Middle frontal gyrus (tissue), 1 donor: ENCODE measurements around the gene PNMA8B.

Source experiments
- DNase-seq: peaks from one replicate; pipeline ENCODE4 v3.0.0-alpha.2; 2015; ENCODE audit warnings: low spot score; ENCODE audit errors: extremely low spot score

PNMA8B gene

DNA sequence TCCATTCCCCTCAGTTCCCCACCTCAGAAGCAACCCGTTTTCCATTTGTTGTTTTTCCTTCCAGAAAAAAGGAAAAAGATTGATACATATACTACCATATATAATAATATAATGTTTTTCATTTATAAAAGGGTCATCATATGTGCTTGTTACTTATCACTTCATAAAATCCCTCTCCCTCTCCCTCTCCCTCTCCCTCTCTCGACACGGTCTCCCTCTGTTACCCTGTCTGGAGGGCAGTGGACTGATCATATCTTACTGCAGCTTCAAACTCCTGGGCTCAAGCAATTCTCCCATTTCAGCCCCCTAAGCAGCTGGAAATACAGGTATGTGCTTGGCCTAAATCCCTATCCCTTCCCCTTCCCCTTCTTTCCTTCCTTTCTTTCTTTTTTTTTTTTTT, 41.4 kb downstream of the PNMA8B start:
- DNase-seq: no peak

DNA sequence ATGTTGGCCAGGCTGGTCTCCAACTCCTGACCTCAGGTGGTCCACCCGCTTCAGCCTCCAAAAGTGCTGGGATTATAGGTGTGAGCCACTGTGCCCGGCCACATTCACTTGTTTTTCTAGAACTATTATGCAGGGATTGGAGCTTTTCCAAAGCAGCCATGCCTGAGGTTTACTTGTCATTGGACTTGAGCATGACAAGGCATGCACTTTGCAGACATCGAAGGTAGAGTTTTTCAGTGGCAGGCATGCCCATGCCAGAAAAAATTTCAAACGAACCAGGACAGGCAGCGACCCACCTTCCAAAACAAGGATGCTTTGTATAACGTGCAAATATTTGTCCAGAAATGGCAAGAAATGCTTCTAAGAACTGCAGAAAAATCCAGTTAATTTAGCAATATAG, 42.0 kb downstream of the PNMA8B start:
- no peak for DNase-seq

DNA sequence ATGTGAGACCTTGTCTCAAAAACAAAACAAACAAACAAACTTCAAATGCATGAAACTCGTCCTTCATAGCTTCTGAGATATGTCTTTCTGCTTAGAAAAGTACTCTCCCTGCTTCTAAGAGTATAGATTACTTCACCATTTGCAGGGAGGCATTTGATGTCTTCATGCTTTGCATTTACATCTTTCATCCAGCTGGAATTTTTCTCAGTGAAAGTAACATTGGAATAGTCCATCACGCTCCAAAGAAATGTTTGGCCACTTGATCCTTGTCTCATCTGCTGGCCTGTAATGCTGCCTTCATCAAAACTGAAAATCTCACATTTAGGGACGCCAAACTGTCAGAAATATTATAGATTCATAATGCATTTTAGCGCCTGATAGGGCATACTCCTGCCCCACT, 43.5 kb downstream of the PNMA8B start:
- DNase-seq: no peak

DNA sequence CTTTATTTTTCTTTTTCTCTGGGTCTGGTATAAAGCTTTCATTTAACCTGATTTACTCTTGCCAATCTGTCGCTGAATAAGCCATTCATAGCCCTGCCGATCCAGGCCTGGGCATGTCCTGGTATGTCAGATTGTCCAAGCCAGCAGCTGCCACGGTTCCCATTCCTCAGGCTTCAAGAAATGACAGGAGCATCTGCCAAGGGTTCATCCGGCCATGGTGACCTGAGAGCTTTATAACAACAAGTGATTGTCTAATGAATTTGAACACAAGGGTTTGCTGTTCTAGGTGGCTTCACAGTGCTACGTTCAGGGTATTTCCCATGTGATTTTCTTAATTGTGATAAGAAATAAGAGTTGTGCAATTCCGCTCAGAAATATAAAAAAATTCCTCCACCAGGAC, 44.3 kb downstream of the PNMA8B start:
- no peak for DNase-seq

DNA sequence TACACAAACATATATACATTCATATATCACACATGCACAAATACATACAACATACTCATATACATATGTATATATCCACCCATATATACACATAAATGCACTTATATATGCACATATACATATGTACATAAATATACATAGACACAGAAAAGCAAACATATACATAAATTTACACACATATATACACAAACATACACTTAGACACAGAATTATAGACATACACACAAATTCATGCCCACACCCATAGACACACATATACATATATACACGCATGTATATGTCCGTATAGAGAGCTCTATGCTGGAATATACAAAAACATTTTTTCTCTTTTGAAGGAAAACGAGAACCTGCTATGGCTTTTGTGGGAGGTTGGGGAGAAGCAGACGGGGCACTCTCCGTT, 44.9 kb downstream of the PNMA8B start:
- DNase-seq: no peak

DNA sequence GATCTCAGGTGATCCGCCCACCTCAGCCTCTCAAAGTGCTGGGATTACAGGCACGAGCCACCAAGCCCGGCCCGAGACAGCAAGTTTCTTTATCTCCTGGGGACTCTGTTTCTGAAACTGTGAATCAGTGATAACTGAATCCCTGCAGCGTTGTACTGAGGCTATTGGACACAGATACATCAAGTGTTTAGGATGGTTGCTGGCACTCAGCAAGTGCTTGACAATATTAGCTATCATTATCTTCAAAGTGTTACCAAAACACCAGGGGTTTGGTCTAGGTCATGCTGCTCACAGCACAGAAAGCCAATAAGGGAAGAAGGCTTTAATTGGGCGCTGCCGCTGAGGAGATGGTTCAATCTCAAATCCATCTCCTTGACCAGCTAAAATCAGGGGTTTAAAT, 46.4 kb downstream of the PNMA8B start:
- DNase-seq: no peak

DNA sequence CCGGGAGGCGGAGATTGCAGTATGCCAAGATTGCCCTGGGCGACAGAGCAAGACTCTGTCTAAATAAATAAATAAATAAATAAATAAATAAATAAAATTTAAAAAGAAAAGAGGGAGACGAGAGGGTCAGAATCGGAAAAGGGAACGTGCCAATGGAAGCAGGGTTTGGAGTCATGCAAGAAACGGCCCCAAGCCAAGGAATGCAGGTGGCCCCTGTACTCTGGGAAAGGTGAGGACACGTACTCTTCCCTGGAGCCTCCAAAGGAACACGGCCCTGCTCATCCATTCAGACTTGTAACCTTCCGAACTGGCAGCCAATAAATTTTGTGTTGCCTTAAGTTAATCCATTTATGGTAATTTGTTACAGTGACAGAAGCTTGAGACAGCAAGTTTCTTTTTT, 47.1 kb downstream of the PNMA8B start:
- no peak for DNase-seq

DNA sequence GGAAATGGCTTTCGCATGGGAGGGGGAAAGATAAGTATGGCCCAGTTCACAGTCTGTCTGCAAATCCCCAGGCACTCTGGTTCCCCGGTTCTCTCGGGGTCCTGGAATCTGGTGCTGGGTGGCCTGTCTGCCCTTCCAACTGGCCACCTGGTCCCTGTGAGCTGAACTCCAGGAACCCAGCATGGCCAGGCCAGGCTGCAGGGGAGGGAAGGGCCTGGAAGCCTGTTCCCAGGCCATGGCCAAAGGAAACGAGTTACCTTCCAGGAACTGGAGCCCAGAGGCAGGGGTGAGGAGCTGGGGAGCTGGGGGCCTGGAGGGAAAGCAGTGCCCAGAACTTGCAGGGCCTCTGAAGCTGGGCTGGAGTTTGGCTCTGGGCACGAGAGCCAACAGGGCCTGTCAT, 47.8 kb downstream of the PNMA8B start:
- no peak for DNase-seq

DNA sequence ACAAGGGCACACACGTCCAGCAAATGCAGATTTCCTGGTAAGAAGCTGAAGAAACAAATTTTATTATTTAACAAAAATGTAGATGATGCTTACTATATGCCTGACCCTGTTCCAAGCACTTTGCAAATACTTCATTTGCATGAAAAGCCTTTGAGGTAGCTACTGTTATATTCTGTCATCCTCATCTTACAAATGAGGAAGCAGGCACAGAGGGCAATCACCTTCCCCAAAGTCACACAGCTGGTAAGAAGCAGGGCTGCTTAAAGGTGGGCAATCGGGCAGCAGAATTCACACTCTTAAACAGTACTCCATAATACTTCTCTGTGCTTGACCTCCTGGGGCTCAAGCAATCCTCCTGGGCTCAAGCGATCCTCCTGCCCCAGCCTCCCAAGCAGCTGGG, 48.7 kb downstream of the PNMA8B start:
- no peak for DNase-seq

DNA sequence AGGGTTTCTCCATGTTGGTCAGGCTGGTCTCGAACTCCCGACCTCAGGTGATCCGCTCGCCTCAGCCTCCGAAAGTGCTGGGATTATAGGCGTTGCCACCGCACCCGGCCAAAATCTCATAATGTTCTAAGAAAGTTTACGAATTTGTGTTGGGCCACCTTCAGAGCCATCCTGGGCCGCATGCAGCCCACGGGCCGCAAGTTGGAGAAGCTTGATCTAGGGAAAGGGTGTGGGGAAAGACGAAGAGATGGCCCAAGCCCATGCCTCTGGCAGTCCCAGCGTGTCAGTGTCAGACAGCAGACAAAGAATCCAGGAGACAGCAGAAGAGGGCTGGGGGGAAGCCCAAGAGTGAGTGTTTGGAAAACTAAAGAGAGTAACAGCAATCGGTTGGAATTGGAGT, 49.6 kb downstream of the PNMA8B start:
- no peak for DNase-seq

DNA sequence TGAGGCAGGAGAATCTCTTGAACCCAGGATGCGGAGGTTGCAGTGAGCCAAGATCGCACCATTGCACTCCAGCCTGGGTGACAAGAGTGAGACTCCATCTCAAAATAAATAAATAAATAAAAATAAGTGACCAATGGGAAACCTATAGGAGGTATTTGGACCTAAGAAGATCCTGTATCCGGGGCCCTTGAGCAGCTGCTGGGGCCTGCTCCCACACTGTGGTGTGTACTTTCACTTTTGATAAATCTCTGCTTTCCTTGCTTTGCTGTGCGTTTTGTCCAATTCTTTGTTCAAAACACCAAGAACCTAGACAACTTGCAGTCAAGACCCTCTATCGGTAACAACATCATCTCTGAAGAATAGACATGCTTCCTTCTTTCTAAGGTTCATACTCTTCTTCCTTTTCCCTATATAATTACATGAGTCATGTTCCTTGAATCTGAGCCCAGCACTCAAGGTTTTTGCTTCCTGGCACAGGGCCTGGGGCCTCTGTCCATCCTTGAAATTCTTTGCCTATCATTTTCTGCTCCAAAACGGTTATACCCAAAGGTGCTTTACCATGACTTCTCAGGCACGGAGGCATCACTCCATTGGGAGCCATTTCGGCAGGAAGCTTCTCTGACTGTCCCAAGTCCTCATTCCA, 52.7 kb downstream of the PNMA8B start:
- no peak for DNase-seq

DNA sequence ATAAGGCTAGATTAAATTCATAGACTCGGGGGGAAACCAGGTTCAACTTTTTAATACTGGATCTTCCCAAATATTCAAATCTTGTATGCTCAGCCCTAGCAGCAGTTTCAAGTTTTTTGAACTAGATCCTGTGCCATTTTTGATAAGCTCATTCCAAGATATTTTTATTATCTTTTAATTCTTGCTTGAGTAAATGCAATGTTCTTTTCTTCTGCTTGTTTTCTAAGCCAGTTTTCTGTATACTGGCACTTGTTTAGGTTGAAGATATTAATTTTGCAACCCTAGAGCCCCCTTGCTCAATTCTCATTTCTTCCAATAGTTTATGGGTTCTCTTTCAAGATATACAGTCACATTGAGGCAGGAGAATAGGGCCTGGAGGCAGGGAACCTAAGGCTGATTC, 53.8 kb downstream of the PNMA8B start:
- DNase-seq: no peak
